IMR-90 (cell line): ENCODE data around the gene NXN.

Experiments used
- BHLHE40 ChIP-seq: fragments of 150-350 bp; IDR thresholded peaks from 2 replicates; pipeline ENCODE4 v1.6.1; 2016; ENCODE audit warnings: mild to moderate bottlenecking, low read depth, low read length
- CEBPB ChIP-seq: IDR thresholded peaks from 2 replicates; pipeline ENCODE4 v1.6.1; 2012; ENCODE audit warnings: low read depth, low read length, improper control_type of control experiment
- CTCF ChIP-seq: conservative IDR thresholded peaks from 2 replicates; pipeline ENCODE4 v1.5.1; 2012; ENCODE audit warnings: mild to moderate bottlenecking, low read depth, low read length, improper control_type of control experiment
- FOS ChIP-seq: fragments of 150-350 bp; IDR thresholded peaks from 2 replicates; pipeline ENCODE4 v1.6.1; 2016; ENCODE audit warnings: low read depth, low read length
- POLR2A ChIP-seq: IDR thresholded peaks from 2 replicates; pipeline ENCODE4 v1.6.1; 2012; ENCODE audit warnings: mild to moderate bottlenecking, low read depth, low read length

GRCh38 chr17:1021147-1021546 lies 41.6 kb upstream of the NXN start:
- TF ChIP-seq CTCF = no peak
- TF ChIP-seq BHLHE40 = no peak
- no peak for TF ChIP-seq CEBPB
- no peak for TF ChIP-seq FOS
- TF ChIP-seq POLR2A = no peak
